GM23338 (cell line): ENCODE data around the gene USP32. TPM values are rescaled to one million over a fixed set of nuclear protein-coding genes. Genes with fewer than 3 reads are reported as not detected.
"Not testable (repeated sequence)": the region's sequence is repeated elsewhere in the genome, so short reads cannot be mapped to it uniquely, and the experiment has no call there.

ENCODE experiments used
- ATAC-seq: fragments of 200-7000 bp; cut with Tn5 transposase; 3 replicates; pipeline ENCODE4 v1.9.1; 2020
- DNase-seq: peaks from one replicate; pipeline ENCODE4 v3.0.0-alpha.2; 2015; ENCODE audit warnings: low spot score
- H2AFZ ChIP-seq: fragments of 200-600 bp; sonication (generic); 2 replicates; pipeline ENCODE4 v1.8.0; 2016; ENCODE audit warnings: antibody characterized with exemption, mild to moderate bottlenecking, moderate library complexity
- H3F3A ChIP-seq: fragments of 200-600 bp; sonication (generic); replicated peaks from 2 replicates; pipeline ENCODE4 v1.8.0; 2017; ENCODE audit warnings: antibody characterized with exemption, mixed run types, low read depth
- H3K27ac ChIP-seq: fragments of 200-600 bp; sonication (generic); 2 replicates; pipeline ENCODE4 v1.6.1; 2016; ENCODE audit warnings: low read depth
- H3K27me3 ChIP-seq: fragments of 200-600 bp; sonication (generic); 2 replicates; pipeline ENCODE4 v1.8.0; 2016; ENCODE audit warnings: mild to moderate bottlenecking, mixed run types, moderate library complexity; ENCODE audit not compliant: insufficient read depth
- H3K36me3 ChIP-seq: fragments of 200-600 bp; sonication (generic); 2 replicates; pipeline ENCODE4 v1.8.0; 2016; ENCODE audit warnings: mild to moderate bottlenecking; ENCODE audit not compliant: insufficient read depth
- H3K4me1 ChIP-seq: fragments of 200-600 bp; sonication (generic); 2 replicates; pipeline ENCODE4 v1.8.0; 2016; ENCODE audit warnings: mild to moderate bottlenecking, moderate library complexity; ENCODE audit not compliant: insufficient read depth
- H3K4me2 ChIP-seq: fragments of 200-600 bp; sonication (generic); 2 replicates; pipeline ENCODE4 v1.7.1; 2017; ENCODE audit warnings: mixed run types
- H3K4me3 ChIP-seq: fragments of 200-600 bp; sonication (generic); 2 replicates; pipeline ENCODE4 v1.6.1; 2016; ENCODE audit warnings: mixed run types
- H3K79me2 ChIP-seq: fragments of 200-600 bp; sonication (generic); replicated peaks from 2 replicates; pipeline ENCODE4 v1.8.0; 2017; ENCODE audit warnings: mild to moderate bottlenecking; ENCODE audit not compliant: insufficient read depth
- H3K9me2 ChIP-seq: fragments of 200-600 bp; sonication (generic); 2 replicates; pipeline ENCODE4 v1.8.0; 2017; ENCODE audit not compliant: insufficient read depth
- H4K20me1 ChIP-seq: fragments of 200-600 bp; sonication (generic); replicated peaks from 2 replicates; pipeline ENCODE4 v1.8.0; 2017; ENCODE audit warnings: mild to moderate bottlenecking; ENCODE audit not compliant: insufficient read depth
- H3K27ac Mint-ChIP-seq: 2 replicates; pipeline ENCODE4 v1.8.0; 2020; ENCODE audit warnings: inconsistent platforms, mild to moderate bottlenecking, moderate library complexity, mixed read lengths
- H3K27me3 Mint-ChIP-seq: 3 replicates; pipeline ENCODE4 v1.8.0; 2022; ENCODE audit warnings: low read depth, mild to moderate bottlenecking, moderate library complexity, mixed read lengths, inconsistent platforms; ENCODE audit not compliant: insufficient read depth, poor library complexity
- H3K36me3 Mint-ChIP-seq: 3 replicates; pipeline ENCODE4 v1.8.0; 2021; ENCODE audit warnings: low read depth, mild to moderate bottlenecking, inconsistent platforms, moderate library complexity, mixed read lengths
- H3K4me1 Mint-ChIP-seq: 3 replicates; pipeline ENCODE4 v1.8.0; 2020; ENCODE audit warnings: mild to moderate bottlenecking, inconsistent platforms, mixed read lengths
- H3K4me3 Mint-ChIP-seq: 3 replicates; pipeline ENCODE4 v1.8.0; 2021; ENCODE audit warnings: moderate library complexity, mild to moderate bottlenecking, inconsistent platforms, mixed read lengths
- H3K9me3 Mint-ChIP-seq: 3 replicates; pipeline ENCODE4 v1.8.0; 2020; ENCODE audit warnings: moderate library complexity, mild to moderate bottlenecking, inconsistent platforms, mixed read lengths
- CTCF ChIP-seq, 2 experiments: fragments of 200-600 bp in 1 of 2; sonication (generic) in 1 of 2; conservative IDR thresholded peaks; 2 replicates each; pipeline versions ENCODE4 v1.5.1 to v1.6.1; 2016 to 2017; ENCODE audit warnings: antibody characterized with exemption in 2 of 2, low read depth in 2 of 2, mild to moderate bottlenecking in 2 of 2, moderate library complexity in 1 of 2
- JUNB ChIP-seq: IDR thresholded peaks from one replicate; pipeline ENCODE4 v1.6.1; 2016; ENCODE audit warnings: antibody characterized with exemption; ENCODE audit not compliant: unreplicated experiment
- NANOG ChIP-seq: IDR thresholded peaks from 2 replicates; pipeline ENCODE4 v1.6.1; 2016; ENCODE audit warnings: antibody characterized with exemption, borderline replicate concordance
- POLR2AphosphoS5 ChIP-seq: IDR thresholded peaks from 2 replicates; pipeline ENCODE4 v1.6.1; 2016; ENCODE audit warnings: antibody characterized with exemption, low read depth
- STAT1 ChIP-seq: IDR thresholded peaks from one replicate; pipeline ENCODE4 v1.6.1; 2016; ENCODE audit warnings: antibody characterized with exemption; ENCODE audit not compliant: unreplicated experiment
- ZNF114 ChIP-seq: fragments of 250-450 bp; sonication (Bioruptor Pico); IDR thresholded peaks from 2 replicates; pipeline ENCODE4 v1.5.0; 2020; ENCODE audit warnings: mild to moderate bottlenecking, moderate library complexity
- ZNF462 ChIP-seq: fragments of 250-450 bp; sonication (Bioruptor Pico); IDR thresholded peaks from 2 replicates; pipeline ENCODE4 v1.5.0; 2020; ENCODE audit warnings: mild to moderate bottlenecking, moderate library complexity
- polyA plus RNA-seq: library from polyadenylated mRNA; unstranded; fragments of >200 nt; fragmentation: Nextera tagmentation; extraction: Ambion mirVana; gene quantifications from 2 replicates; pipeline ENCODE4 v1.2.1, GENCODE V29; 2016
- total RNA-seq: library from RNA; depleted of rRNA; stranded (reverse); fragments of >200 nt; shearing (Covaris generic); gene quantifications from 2 replicates; pipeline ENCODE4 v1.2.3, GENCODE V29; 2014

The USP32 gene
- total and polyA plus RNA-seq, 2 experiments from 2014 or later, result 43.6 to 129 TPM

GRCh38 chr17:60193482-60193881 lies 198.5 kb downstream of the USP32 start (continued):
- TF ChIP-seq CTCF (conservative IDR thresholded peaks at IDR 0.05; ENCODE audit: low read depth in 2 of 2), result no peak
- TF ChIP-seq NANOG, result no peak
- TF ChIP-seq JUNB, result no peak
- TF ChIP-seq ZNF114, result no peak
- no peak for TF ChIP-seq STAT1
- no peak for TF ChIP-seq ZNF462 (CRISPR knock-in tag)
- TF ChIP-seq POLR2AphosphoS5, result no peak

- H3F3A ChIP-seq, H3K4me3 ChIP-seq, H3K4me3 Mint-ChIP-seq, H3K4me2 ChIP-seq, H3K4me1 Mint-ChIP-seq, H3K27ac ChIP-seq, ATAC-seq, H3K4me1 ChIP-seq, H3K27me3 ChIP-seq, H3K79me2 ChIP-seq, H3K9me2 ChIP-seq, H3K27me3 Mint-ChIP-seq, H3K27ac Mint-ChIP-seq, DNase-seq, H3K9me3 Mint-ChIP-seq, H2AFZ ChIP-seq: not testable (repeated sequence)
- H3K36me3 Mint-ChIP-seq, result peaks cover 73% of the 10 kb centered on the region
- Histone ChIP-seq H3K36me3 (peaks cover 52% of the 10 kb centered on the region; the same call in 1 of the 2 replicates), H4K20me1 (peaks cover 15% of the 10 kb centered on the region; the same call in 1 of the 2 replicates)
Measured at GRCh38 chr17:60193032-60193431, 198.9 kb downstream of the USP32 start.

GRCh38 chr17:60190032-60190431 lies 201.9 kb downstream of the USP32 start:
- H3K36me3 ChIP-seq, result peaks cover 42% of the 10 kb centered on the region; the same call in 1 of the 2 replicates
- H3K27ac Mint-ChIP-seq, result not testable (repeated sequence)
- H3K36me3 Mint-ChIP-seq, result peaks cover 63% of the 10 kb centered on the region

More at GRCh38 chr17:60190032-60190431, 201.9 kb downstream of the USP32 start:
- peaks cover 15% of the 10 kb centered on the region; the same call in 1 of the 2 replicates for H4K20me1 ChIP-seq
- not testable (repeated sequence) for H2AFZ ChIP-seq, H3K27me3 ChIP-seq, ATAC-seq, H3K27ac ChIP-seq, H3K27me3 Mint-ChIP-seq, H3K9me2 ChIP-seq, H3F3A ChIP-seq, H3K4me3 ChIP-seq, H3K4me1 Mint-ChIP-seq, H3K4me2 ChIP-seq, DNase-seq, H3K4me1 ChIP-seq, H3K4me3 Mint-ChIP-seq, H3K79me2 ChIP-seq, H3K9me3 Mint-ChIP-seq
